HG02571 (cell line): Measurements from ENCODE around the gene NUP62.

Source experiments
- ATAC-seq: cut with Tn5 transposase; IDR thresholded peaks from one replicate; pipeline ENCODE4 v1.9.1; 2021; ENCODE audit warnings: mild to moderate bottlenecking, moderate library complexity; ENCODE audit not compliant: unreplicated experiment

The NUP62 gene

DNA sequence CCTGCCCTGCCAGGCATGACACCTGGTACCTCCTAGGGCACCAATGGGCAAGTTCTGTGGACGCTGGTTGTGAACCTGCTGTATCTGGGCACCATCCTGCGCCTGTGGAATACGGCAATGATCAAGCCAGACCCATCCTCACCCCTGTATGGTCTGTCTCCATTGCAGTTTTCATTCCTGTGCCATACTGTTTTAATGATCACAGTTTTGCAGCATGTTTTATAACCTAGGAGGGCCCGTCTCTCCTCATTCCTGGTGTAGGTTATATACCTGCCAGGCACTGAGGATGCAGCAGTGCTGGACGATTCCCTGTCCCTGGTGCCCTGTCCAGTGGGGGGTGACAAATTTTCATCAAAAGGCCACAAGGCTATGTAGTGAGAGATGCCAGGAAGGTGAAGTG lies 46.2 kb downstream of the NUP62 start:
- ATAC-seq: no peak

- no peak for ATAC-seq
Measured at GRCh38 chr19:49882643-49883042, 46.7 kb downstream of the NUP62 start.

DNA sequence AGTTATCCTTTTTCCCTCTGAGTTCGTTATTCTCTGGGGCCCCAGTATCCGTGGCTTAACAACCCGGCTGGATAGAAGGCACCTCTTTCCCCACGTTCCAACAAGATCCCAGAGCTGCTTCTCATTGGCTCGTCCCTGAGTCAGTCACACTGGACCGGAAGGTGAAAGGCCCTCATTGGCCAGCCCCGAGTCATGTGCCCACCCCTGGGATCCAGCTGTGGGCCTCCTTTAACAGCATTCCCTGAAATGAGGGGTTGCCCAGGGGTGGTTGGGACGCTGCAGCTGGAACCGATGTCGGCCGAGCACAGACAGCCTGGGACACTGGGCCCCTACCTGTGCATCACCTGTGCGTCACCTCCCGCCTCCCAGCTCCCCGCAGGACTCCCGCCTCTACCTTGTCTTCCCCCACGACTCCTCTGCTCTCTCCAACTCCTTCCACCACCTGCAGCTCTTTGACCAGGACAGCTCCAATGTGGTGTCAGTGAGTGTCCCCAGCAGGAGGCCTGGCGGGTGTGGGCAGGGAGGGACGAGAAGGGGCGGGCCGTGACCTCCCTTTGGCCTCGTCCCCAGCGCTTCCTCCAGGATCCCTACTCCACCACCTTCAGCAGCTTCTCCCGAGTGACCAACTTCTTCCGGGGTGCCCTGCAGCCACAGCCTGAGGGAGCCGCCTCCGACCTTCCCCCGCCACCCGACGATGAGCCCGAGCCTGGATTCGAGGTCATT lies 47.5 kb downstream of the NUP62 start:
- ATAC-seq: no peak

DNA sequence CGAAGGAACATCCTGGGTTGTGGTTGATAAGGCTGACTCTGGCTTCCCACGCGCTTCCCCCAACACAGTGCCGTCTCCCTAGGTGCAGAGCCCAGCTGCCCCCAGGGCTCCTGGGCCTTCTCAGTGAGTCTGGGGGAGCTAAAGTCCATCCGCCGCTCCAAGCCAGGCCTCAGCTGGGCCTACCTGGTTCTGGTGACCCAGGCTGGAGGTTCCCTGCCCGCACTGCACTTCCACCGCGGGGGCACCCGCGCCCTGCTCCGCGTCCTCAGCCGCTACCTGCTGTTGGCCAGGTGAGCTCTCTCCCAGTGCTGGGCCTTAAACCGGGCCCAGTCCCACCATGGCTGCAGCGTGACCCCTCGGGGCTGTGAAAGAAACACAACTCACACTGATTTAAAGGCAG lies 48.1 kb downstream of the NUP62 start:
- no peak for ATAC-seq

- ATAC-seq: no peak
Measured at GRCh38 chr19:49880162-49880869, 49.0 kb downstream of the NUP62 start.

DNA sequence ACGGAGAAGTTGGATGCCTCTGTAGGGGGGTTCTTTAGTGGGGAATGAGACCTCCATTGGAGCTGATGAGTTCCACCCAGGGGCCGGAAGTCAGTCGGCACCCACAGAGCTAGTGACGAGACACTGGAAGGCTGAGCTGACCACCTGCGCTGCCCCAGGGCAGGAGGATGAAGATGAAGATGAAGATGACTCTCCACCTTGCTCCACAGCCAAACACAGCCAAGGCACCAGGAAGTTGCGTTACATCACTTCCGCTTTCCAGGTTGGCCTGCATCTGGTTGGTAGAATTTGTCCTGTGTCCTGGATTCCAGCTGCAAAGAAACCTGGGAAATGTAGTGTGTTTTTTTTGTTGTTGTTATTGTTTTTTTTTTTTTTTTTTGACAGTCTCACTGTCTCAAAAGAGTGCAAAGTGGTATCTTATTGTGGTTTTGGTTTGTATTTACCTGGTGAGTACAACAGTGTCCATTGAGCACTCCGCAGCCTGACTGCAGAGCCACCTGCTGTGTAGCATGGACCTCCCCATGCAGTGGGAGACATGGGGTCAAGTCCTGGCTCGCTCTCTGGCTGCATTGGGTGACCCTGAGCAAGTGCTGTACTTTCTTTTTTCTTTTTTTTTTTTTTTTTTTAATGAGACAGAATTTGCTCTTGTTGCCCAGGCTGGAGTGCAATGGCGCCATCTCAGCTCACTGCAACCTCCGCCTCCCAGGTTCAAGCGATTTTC lies 49.9 kb downstream of the NUP62 start:
- ATAC-seq: no peak

- ATAC-seq: no peak
Measured at GRCh38 chr19:49878744-49879070, 50.6 kb downstream of the NUP62 start.

DNA sequence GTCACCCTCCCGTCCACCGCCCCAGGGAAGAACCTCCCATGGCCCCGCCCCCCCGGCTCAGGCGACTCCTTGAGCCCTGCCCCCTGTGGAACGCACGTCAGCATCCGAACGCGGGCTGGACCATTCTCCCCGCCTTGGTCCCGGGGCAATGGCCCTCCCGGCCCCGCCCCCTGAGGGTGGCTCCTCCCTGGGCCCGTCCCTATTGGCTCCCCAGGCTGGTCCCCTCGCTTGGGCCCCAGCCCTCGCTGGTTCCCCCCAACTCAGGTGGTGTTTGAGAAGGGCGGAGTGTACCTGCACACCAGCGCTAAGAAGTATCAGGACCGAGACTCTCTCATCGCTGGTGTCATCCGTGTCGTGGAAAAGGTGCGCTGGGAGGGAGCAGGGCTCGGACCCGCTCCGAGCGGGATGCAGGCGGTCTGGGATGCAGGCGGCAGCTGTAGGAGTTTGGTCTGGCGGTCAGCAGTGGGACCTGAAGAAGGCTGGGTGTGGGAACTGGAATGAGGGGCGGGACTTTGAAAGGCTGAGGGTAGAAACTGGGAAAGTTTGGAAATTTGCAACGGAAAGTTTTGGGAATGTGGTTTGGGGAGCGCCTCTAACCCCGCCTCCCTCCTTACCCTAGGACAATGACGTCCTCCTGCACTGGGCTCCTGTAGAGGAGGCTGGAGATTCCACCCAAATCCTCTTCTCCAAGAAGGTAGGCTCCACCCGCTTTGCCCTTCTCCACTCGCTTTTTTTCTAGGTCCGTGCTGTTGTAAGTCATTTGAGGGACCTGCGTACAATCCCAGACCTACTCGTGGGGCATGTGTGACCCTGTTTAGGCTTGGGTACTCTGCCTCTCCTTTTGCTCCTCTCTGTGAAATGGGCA lies 51.2 kb downstream of the NUP62 start:
- ATAC-seq: peak; percentile 39

- ATAC-seq: peak; percentile 55
Measured at GRCh38 chr19:49877020-49877878, 52.1 kb downstream of the NUP62 start, which contains the start of the genes AKT1S1 and TBC1D17. AKT1S1 (minus strand) TSS chr19:49877355; CDS start chr19:49873295, 4,060 bp downstream. TBC1D17 (plus strand) TSS chr19:49877702; CDS start chr19:49877724, 22 bp downstream.

DNA sequence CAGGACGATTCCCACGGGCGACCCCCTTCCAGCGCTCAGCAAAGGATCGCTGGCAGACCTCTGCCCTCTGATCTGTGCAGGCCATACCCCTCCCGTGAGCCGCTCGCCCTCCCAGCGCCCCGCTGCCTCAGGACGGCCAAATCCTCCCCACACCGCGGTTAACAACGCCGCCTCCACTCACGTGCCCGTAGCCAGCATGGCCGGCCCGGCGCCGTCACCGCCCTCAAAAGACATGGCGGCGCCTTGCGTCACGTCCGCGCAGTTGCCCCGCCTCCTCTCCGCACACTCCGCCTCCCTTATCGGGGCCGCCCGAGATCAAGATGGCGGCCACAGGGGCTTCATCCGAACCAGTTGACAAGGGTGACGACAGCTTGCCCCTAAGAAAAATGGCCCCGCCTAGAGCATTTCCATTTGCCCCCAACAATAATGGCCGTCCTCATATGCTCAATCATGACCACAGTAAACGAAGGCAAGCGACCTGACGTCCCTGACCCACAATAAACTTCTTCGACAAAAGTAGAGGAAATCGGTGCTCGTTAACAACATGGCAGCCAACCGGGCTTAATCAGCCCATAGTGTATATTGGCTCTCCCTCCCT lies 52.8 kb downstream of the NUP62 start:
- peak; percentile 40 for ATAC-seq

GRCh38 chr19:49875857-49876421 lies 53.4 kb downstream of the NUP62 start:
- no peak for ATAC-seq

GRCh38 chr19:49875177-49875576 lies 54.1 kb downstream of the NUP62 start:
- no peak for ATAC-seq

GRCh38 chr19:49874503-49875157 lies 54.7 kb downstream of the NUP62 start:
- no peak for ATAC-seq

GRCh38 chr19:49873834-49874233 lies 55.5 kb downstream of the NUP62 start:
- ATAC-seq: no peak

GRCh38 chr19:49873129-49873521 lies 56.2 kb downstream of the NUP62 start:
- no peak for ATAC-seq

GRCh38 chr19:49872245-49873128 lies 56.8 kb downstream of the NUP62 start:
- ATAC-seq: no peak

GRCh38 chr19:49871349-49871985 lies 57.8 kb downstream of the NUP62 start:
- ATAC-seq: no peak
